Adrenal gland (tissue), 5 donors: Measurements from ENCODE around the gene KCNA10.

Source experiments
- CTCF ChIP-seq, 6 experiments: fragments of 450-650 bp in 4 of 6; fragments of 200-600 bp in 2 of 6; sonication (generic) in 1 of 6; IDR thresholded peaks; 1 replicate in 5 of 6; 2 replicates in 1 of 6; pipeline versions ENCODE4 v1.5.1 to v1.8.0; 2016 to 2021; ENCODE audit warnings: antibody characterized with exemption in 6 of 6, mild to moderate bottlenecking in 2 of 6, moderate library complexity in 1 of 6
- POLR2A ChIP-seq, 2 donors: fragments of 450-650 bp; IDR thresholded peaks; one replicate each; pipeline ENCODE4 v1.6.1; 2017; ENCODE audit warnings: antibody characterized with exemption in 2 of 2, mild to moderate bottlenecking in 2 of 2, moderate library complexity in 1 of 2
- donor health status: DM: no; HTN: no; CAD: no.

- TF ChIP-seq CTCF (IDR thresholded peaks at IDR 0.05) = no peak
- no peak for TF ChIP-seq POLR2A (IDR thresholded peaks at IDR 0.05)
Measured at GRCh38 chr1:110556471-110556807, 37.5 kb upstream of the KCNA10 start.
